Uterus (tissue), 4 donors: Measurements from ENCODE around the gene ANKH. TPM values are rescaled to one million over a fixed set of nuclear protein-coding genes. Genes with fewer than 3 reads are reported as not detected.

Source experiments
- DNase-seq, 2 donors: peaks; one replicate each; pipeline ENCODE4 v3.0.0-alpha.2; 2019 to 2020
- H3K27ac ChIP-seq, 2 donors: fragments of 200-600 bp; sonication (generic); 1 replicate in 1 of 2; 2 replicates in 1 of 2; pipeline ENCODE4 v1.5.1; 2016 to 2018
- H3K27me3 ChIP-seq, 2 donors: fragments of 200-600 bp; sonication (generic); one replicate each; pipeline ENCODE4 v1.5.1; 2018 to 2019; ENCODE audit warnings: control low read depth in 1 of 2
- H3K36me3 ChIP-seq, 2 donors: fragments of 200-600 bp; sonication (generic); one replicate each; pipeline ENCODE4 v1.5.1; 2019; ENCODE audit warnings: control low read depth in 1 of 2
- H3K4me1 ChIP-seq, 2 donors: fragments of 200-600 bp; sonication (generic); one replicate each; pipeline ENCODE4 v1.5.1; 2018 to 2019; ENCODE audit warnings: control low read depth in 1 of 2
- H3K4me3 ChIP-seq, 2 donors: fragments of 200-600 bp; sonication (generic); 1 replicate in 1 of 2; 2 replicates in 1 of 2; pipeline ENCODE4 v1.5.1; 2018 to 2019; ENCODE audit warnings: mild to moderate bottlenecking in 1 of 2
- H3K9me3 ChIP-seq, 2 donors: fragments of 200-600 bp; sonication (generic); one replicate each; pipeline ENCODE4 v1.5.1; 2019; ENCODE audit warnings: control low read depth in 1 of 2
- CTCF ChIP-seq, 4 experiments: fragments of 200-600 bp in 2 of 4; fragments of 450-650 bp in 2 of 4; sonication (generic) in 2 of 4; IDR thresholded peaks; one replicate each; pipeline ENCODE4 v1.5.1; 2016 to 2019; ENCODE audit warnings: antibody characterized with exemption in 4 of 4, mild to moderate bottlenecking in 2 of 4, moderate library complexity in 1 of 4
- POLR2A ChIP-seq, 2 donors: fragments of 450-650 bp; IDR thresholded peaks; one replicate each; pipeline ENCODE4 v1.6.1; 2016; ENCODE audit warnings: antibody characterized with exemption in 2 of 2, mild to moderate bottlenecking in 1 of 2, moderate library complexity in 1 of 2
- intact Hi-C: fragments of 100-400 bp; cut with DNase I; formaldehyde crosslinking; loops from one replicate; pipeline ENCODE4 v1.15.1; 2023; ENCODE audit warnings: low total_unique reads
- total RNA-seq, 4 donors: library from RNA; depleted of rRNA in 3 of 4; stranded (reverse); fragments of >200 nt in 3 of 4; gene quantifications; one replicate each; pipeline versions ENCODE4 v1.1.0 to v1.2.4, GENCODE V29; 2014 to 2023
- donor health status: DM: yes; HTN: yes; CAD: no.

ANKH gene
- total RNA-seq, 4 donors from 2014 or later, result 2.9 to 47.7 (median 26.9) TPM

GRCh38 chr5:14896131-14896530 is 24.6 kb upstream of the ANKH start:
- Histone ChIP-seq H3K27me3 (no peaks in the 10 kb centered on the region), H3K27ac (no peak overlapping the region), H3K9me3 (no peaks in the 10 kb centered on the region), H3K4me3 (no peak overlapping the region), H3K4me1 (no peaks in the 10 kb centered on the region), H3K36me3 (no peaks in the 10 kb centered on the region)
- DNase-seq, result no peak
- intact Hi-C loops, result no loop called here
- TF ChIP-seq POLR2A (IDR thresholded peaks at IDR 0.05), result no peak
- TF ChIP-seq CTCF (IDR thresholded peaks at IDR 0.05), result no peak

- no peaks in the 10 kb centered on the region for H3K27me3 ChIP-seq
- DNase-seq, result no peak
- no peak for TF ChIP-seq POLR2A (IDR thresholded peaks at IDR 0.05)
- TF ChIP-seq CTCF (IDR thresholded peaks at IDR 0.05), result no peak
- no peaks in the 10 kb centered on the region for H3K36me3 ChIP-seq
- no peak overlapping the region for H3K4me3 ChIP-seq
- H3K4me1 ChIP-seq, result no peaks in the 10 kb centered on the region
- no peaks in the 10 kb centered on the region for H3K9me3 ChIP-seq
- H3K27ac ChIP-seq, result no peak overlapping the region
- intact Hi-C loops, result no loop called here
Observed at GRCh38 chr5:14895301-14895700, 23.7 kb upstream of the ANKH start.

GRCh38 chr5:14894748-14895147 is 23.2 kb upstream of the ANKH start:
- H3K36me3 ChIP-seq, result no peaks in the 10 kb centered on the region
- no peak for DNase-seq
- intact Hi-C loops, result no loop called here
- no peak for TF ChIP-seq POLR2A (IDR thresholded peaks at IDR 0.05)
- TF ChIP-seq CTCF (IDR thresholded peaks at IDR 0.05), result no peak
- H3K27me3 ChIP-seq, result no peaks in the 10 kb centered on the region
- H3K27ac ChIP-seq, result no peak overlapping the region
- no peak overlapping the region for H3K4me3 ChIP-seq
- H3K9me3 ChIP-seq, result no peaks in the 10 kb centered on the region
- H3K4me1 ChIP-seq, result no peaks in the 10 kb centered on the region

- Histone ChIP-seq H3K4me1 (no peaks in the 10 kb centered on the region), H3K27me3 (no peaks in the 10 kb centered on the region), H3K9me3 (no peaks in the 10 kb centered on the region), H3K4me3 (no peak overlapping the region), H3K27ac (no peak overlapping the region), H3K36me3 (no peaks in the 10 kb centered on the region)
- intact Hi-C loops, result no loop called here
- TF ChIP-seq CTCF (IDR thresholded peaks at IDR 0.05) (no peak), POLR2A (IDR thresholded peaks at IDR 0.05) (no peak)
- DNase-seq, result no peak
Observed at GRCh38 chr5:14893381-14893780, 21.8 kb upstream of the ANKH start.

- H3K36me3 ChIP-seq, result no peaks in the 10 kb centered on the region
- TF ChIP-seq POLR2A (IDR thresholded peaks at IDR 0.05) (no peak), CTCF (IDR thresholded peaks at IDR 0.05) (no peak)
- intact Hi-C loops, result no loop called here
Observed at GRCh38 chr5:14890846-14891245, 19.3 kb upstream of the ANKH start.

More at GRCh38 chr5:14890846-14891245, 19.3 kb upstream of the ANKH start:
- Histone ChIP-seq H3K4me3 (no peak overlapping the region), H3K4me1 (no peaks in the 10 kb centered on the region), H3K27ac (no peak overlapping the region), H3K9me3 (no peaks in the 10 kb centered on the region), H3K27me3 (no peaks in the 10 kb centered on the region)
- DNase-seq, result no peak
